Esophagus muscularis mucosa (tissue), 4 donors: ENCODE data around the gene IMMT. TPM values are rescaled to one million over a fixed set of nuclear protein-coding genes. Genes with fewer than 3 reads are reported as not detected.

Experiments
- DNase-seq: peaks from one replicate; pipeline ENCODE4 v3.0.0-alpha.2; 2017; ENCODE audit errors: extremely low spot score
- H3K27ac ChIP-seq, 4 donors: fragments of 200-600 bp; sonication (generic); replicated peaks in 1 of 4; 1 replicate in 3 of 4; 2 replicates in 1 of 4; pipeline ENCODE4 v1.5.1; 2016 to 2019; ENCODE audit warnings: mild to moderate bottlenecking in 1 of 4
- H3K27me3 ChIP-seq, 4 donors: fragments of 200-600 bp; sonication (generic); one replicate each; pipeline versions ENCODE4 v1.5.1 to v1.6.0; 2016 to 2019
- H3K36me3 ChIP-seq, 4 donors: fragments of 200-600 bp; sonication (generic); one replicate each; pipeline ENCODE4 v1.5.1; 2016 to 2019
- H3K4me1 ChIP-seq, 4 donors: fragments of 200-600 bp; sonication (generic); one replicate each; pipeline ENCODE4 v1.5.1; 2016 to 2019
- H3K4me3 ChIP-seq, 4 donors: fragments of 200-600 bp; sonication (generic); 1 replicate in 2 of 4; 2 replicates in 2 of 4; pipeline ENCODE4 v1.5.1; 2016 to 2019; ENCODE audit warnings: mild to moderate bottlenecking in 4 of 4, moderate library complexity in 1 of 4
- H3K9me3 ChIP-seq, 4 donors: fragments of 200-600 bp; sonication (generic); 1 replicate in 3 of 4; 2 replicates in 1 of 4; pipeline ENCODE4 v1.5.1; 2016 to 2019
- CTCF ChIP-seq, 3 experiments: fragments of 200-600 bp in 2 of 3; fragments of 450-650 bp in 1 of 3; sonication (generic) in 2 of 3; IDR thresholded peaks; one replicate each; pipeline ENCODE4 v1.5.1; 2017 to 2019; ENCODE audit warnings: antibody characterized with exemption in 3 of 3, mild to moderate bottlenecking in 2 of 3, moderate library complexity in 1 of 3
- EP300 ChIP-seq: sonication (generic); formaldehyde crosslinking; IDR thresholded peaks from one replicate; pipeline ENCODE4 v1.6.1; 2017; ENCODE audit warnings: antibody characterized with exemption
- POLR2A ChIP-seq: fragments of 450-650 bp; IDR thresholded peaks from one replicate; pipeline ENCODE4 v1.6.1; 2017; ENCODE audit warnings: antibody characterized with exemption, moderate library complexity, mild to moderate bottlenecking, low read depth
- POLR2AphosphoS5 ChIP-seq, 2 donors: sonication (generic); formaldehyde crosslinking; IDR thresholded peaks; one replicate each; pipeline ENCODE4 v1.6.1; 2017; ENCODE audit warnings: antibody characterized with exemption in 2 of 2
- WGBS: methylation state at CpG from one replicate; pipeline ENCODE4 v1.1.5; 2018; 5-methylcytosine and 5-hydroxymethylcytosine counted together
- intact Hi-C: fragments of 100-400 bp; cut with DNase I; formaldehyde crosslinking; loops from one replicate; pipeline ENCODE4 v1.15.1; 2023
- total RNA-seq, 4 donors: library from RNA; depleted of rRNA; stranded (reverse); fragments of >200 nt; gene quantifications; one replicate each; pipeline versions ENCODE4 v1.1.0 to v1.2.1, GENCODE V29; 2016

Gene IMMT
- total RNA-seq, 4 donors from 2014 or later, result 53.5 to 68.1 (median 66.6) TPM

- DNase-seq, result no peak
- Histone ChIP-seq H3K27ac (no peak overlapping the region), H3K4me1 (no peaks in the 10 kb centered on the region), H3K27me3 (no peaks in the 10 kb centered on the region), H3K36me3 (peaks cover 69 to 98% (median 96%) of the 10 kb centered on the region in 4 donors), H3K4me3 (no peak overlapping the region), H3K9me3 (no peaks in the 10 kb centered on the region)
- 95% methylated on average over 4 of the region's 4 CpGs for WGBS
- intact Hi-C loops, result no loop called here
- TF ChIP-seq POLR2AphosphoS5 (IDR thresholded peaks at IDR 0.05) (no peak), POLR2A (no peak), EP300 (no peak), CTCF (IDR thresholded peaks at IDR 0.05) (no peak)
Observed at GRCh38 chr2:86139981-86140380, 55.3 kb downstream of the IMMT start.

GRCh38 chr2:86138736-86139625 lies 56.3 kb downstream of the IMMT start:
- intact Hi-C loops, result no loop called here
- no peak for DNase-seq
- 98% methylated on average over 7 of the region's 7 CpGs for WGBS
- no peak for TF ChIP-seq POLR2AphosphoS5 (IDR thresholded peaks at IDR 0.05)
- TF ChIP-seq POLR2A, result no peak
- no peak for TF ChIP-seq CTCF (IDR thresholded peaks at IDR 0.05)
- TF ChIP-seq EP300, result no peak
- Histone ChIP-seq H3K27me3 (no peaks in the 10 kb centered on the region), H3K4me3 (no peak overlapping the region), H3K4me1 (no peaks in the 10 kb centered on the region), H3K27ac (no peak overlapping the region), H3K36me3 (peaks cover 77 to 98% (median 96%) of the 10 kb centered on the region in 4 donors), H3K9me3 (no peaks in the 10 kb centered on the region)

GRCh38 chr2:86136141-86136540 lies 59.1 kb downstream of the IMMT start:
- Histone ChIP-seq H3K27ac (no peak overlapping the region), H3K9me3 (no peaks in the 10 kb centered on the region), H3K36me3 (peaks cover 78 to 99% (median 97%) of the 10 kb centered on the region in 4 donors), H3K4me3 (no peak overlapping the region), H3K4me1 (no peaks in the 10 kb centered on the region), H3K27me3 (no peaks in the 10 kb centered on the region)
- intact Hi-C loops, result no loop called here
- TF ChIP-seq EP300, result no peak
- no peak for TF ChIP-seq POLR2AphosphoS5 (IDR thresholded peaks at IDR 0.05)
- TF ChIP-seq POLR2A, result no peak
- no peak for TF ChIP-seq CTCF (IDR thresholded peaks at IDR 0.05)
- WGBS, result 92% methylated on average over 2 of the region's 2 CpGs
- no peak for DNase-seq

GRCh38 chr2:86135653-86136052 lies 59.6 kb downstream of the IMMT start:
- H3K4me1 ChIP-seq, result no peaks in the 10 kb centered on the region
- no peak for DNase-seq
- TF ChIP-seq CTCF (IDR thresholded peaks at IDR 0.05) (no peak), EP300 (no peak), POLR2AphosphoS5 (IDR thresholded peaks at IDR 0.05) (no peak), POLR2A (no peak)
- peaks cover 81 to 100% (median 96%) of the 10 kb centered on the region in 4 donors for H3K36me3 ChIP-seq
- no peaks in the 10 kb centered on the region for H3K9me3 ChIP-seq
- WGBS, result 55% methylated on average over 2 of the region's 5 CpGs
- H3K4me3 ChIP-seq, result no peak overlapping the region
- H3K27ac ChIP-seq, result no peak overlapping the region
- intact Hi-C loops, result no loop called here
- H3K27me3 ChIP-seq, result no peaks in the 10 kb centered on the region

GRCh38 chr2:86134709-86135108 lies 60.6 kb downstream of the IMMT start:
- no peaks in the 10 kb centered on the region for H3K4me1 ChIP-seq
- H3K9me3 ChIP-seq, result no peaks in the 10 kb centered on the region
- H3K36me3 ChIP-seq, result peaks cover 90 to 100% (median 99%) of the 10 kb centered on the region in 4 donors
- intact Hi-C loops, result no loop called here
- no peak overlapping the region for H3K27ac ChIP-seq
- no peak for DNase-seq
- TF ChIP-seq POLR2A, result no peak
- no peak for TF ChIP-seq CTCF (IDR thresholded peaks at IDR 0.05)
- no peak overlapping the region for H3K4me3 ChIP-seq
- no peaks in the 10 kb centered on the region for H3K27me3 ChIP-seq
- WGBS, result 91% methylated on average over 4 of the region's 4 CpGs
